Measurements from ENCODE around the gene CAPN14. TPM values are rescaled to one million over a fixed set of nuclear protein-coding genes. Genes with fewer than 3 reads are reported as not detected.

Gene CAPN14
- total RNA-seq, 2 donors from 2014 or later, result 0.16 to 0.22 TPM

DNA sequence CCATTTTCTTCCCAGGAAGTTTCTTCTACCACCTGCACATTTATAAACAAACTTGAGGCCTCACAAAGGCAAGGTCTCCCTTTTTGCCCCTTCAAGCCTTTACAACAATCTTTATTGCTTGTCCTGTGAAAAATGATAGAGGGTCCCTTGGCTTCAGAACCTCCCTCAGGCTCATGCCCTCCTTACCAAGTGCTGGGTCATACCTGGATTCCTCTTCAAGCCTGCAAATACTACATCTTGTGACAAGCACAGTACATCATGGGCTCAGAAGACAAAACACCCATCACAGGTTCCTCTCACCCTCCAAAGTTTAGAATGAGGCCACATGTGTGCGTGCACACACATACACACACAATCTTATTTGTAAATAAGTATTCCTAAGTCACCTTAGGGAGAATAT lies 9.1 kb downstream of the CAPN14 start:
- Histone ChIP-seq H3K4me3 (no peak overlapping the region), H3K4me1 (no peaks in the 10 kb centered on the region), H3K27ac (no peak overlapping the region), H3K27me3 (no peaks in the 10 kb centered on the region), H3K9me3 (no peaks in the 10 kb centered on the region), H3K36me3 (no peaks in the 10 kb centered on the region)
- no peak for DNase-seq (ENCODE audit: low spot score)
- TF ChIP-seq, protein P1, sequence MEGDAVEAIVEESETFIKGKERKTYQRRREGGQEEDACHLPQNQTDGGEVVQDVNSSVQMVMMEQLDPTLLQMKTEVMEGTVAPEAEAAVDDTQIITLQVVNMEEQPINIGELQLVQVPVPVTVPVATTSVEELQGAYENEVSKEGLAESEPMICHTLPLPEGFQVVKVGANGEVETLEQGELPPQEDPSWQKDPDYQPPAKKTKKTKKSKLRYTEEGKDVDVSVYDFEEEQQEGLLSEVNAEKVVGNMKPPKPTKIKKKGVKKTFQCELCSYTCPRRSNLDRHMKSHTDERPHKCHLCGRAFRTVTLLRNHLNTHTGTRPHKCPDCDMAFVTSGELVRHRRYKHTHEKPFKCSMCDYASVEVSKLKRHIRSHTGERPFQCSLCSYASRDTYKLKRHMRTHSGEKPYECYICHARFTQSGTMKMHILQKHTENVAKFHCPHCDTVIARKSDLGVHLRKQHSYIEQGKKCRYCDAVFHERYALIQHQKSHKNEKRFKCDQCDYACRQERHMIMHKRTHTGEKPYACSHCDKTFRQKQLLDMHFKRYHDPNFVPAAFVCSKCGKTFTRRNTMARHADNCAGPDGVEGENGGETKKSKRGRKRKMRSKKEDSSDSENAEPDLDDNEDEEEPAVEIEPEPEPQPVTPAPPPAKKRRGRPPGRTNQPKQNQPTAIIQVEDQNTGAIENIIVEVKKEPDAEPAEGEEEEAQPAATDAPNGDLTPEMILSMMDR (IDR thresholded peaks at IDR 0.05), result no peak

GRCh38 chr2:31207790-31208189 lies 9.5 kb downstream of the CAPN14 start:
- no peaks in the 10 kb centered on the region for H3K4me1 ChIP-seq
- TF ChIP-seq, protein P1 (IDR thresholded peaks at IDR 0.05), result no peak
- no peaks in the 10 kb centered on the region for H3K9me3 ChIP-seq
- no peaks in the 10 kb centered on the region for H3K36me3 ChIP-seq
- no peak overlapping the region for H3K4me3 ChIP-seq
- DNase-seq (ENCODE audit: low spot score), result no peak
- H3K27ac ChIP-seq, result no peak overlapping the region
- no peaks in the 10 kb centered on the region for H3K27me3 ChIP-seq

DNA sequence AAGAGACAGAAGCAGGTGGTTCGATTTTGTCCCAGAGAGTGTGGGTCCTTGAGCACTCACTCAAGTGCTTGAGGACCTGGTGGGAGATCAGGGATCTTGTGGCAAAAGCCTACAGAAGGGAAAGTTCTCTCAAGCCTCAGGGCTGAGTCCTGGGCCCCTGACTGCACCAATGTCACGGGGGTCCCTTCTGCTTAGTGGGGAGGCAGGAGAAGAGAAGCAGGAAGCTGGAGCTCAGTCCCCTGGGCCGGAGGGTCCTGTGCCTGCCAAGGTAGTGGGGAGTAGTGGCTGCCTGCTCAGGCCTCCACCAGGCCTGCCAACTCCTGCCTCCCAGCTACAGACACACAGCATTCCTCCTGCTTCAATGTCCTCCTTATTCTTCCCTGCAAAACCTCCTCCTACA lies 11.7 kb downstream of the CAPN14 start:
- DNase-seq (ENCODE audit: low spot score), result no peak
- Histone ChIP-seq H3K4me3 (no peak overlapping the region), H3K4me1 (no peaks in the 10 kb centered on the region), H3K36me3 (no peaks in the 10 kb centered on the region), H3K27ac (no peak overlapping the region), H3K27me3 (no peaks in the 10 kb centered on the region), H3K9me3 (no peaks in the 10 kb centered on the region)
- TF ChIP-seq, protein P1 (IDR thresholded peaks at IDR 0.05), result no peak

GRCh38 chr2:31205186-31205585 lies 12.1 kb downstream of the CAPN14 start:
- H3K9me3 ChIP-seq, result no peaks in the 10 kb centered on the region
- H3K4me1 ChIP-seq, result no peaks in the 10 kb centered on the region
- no peaks in the 10 kb centered on the region for H3K36me3 ChIP-seq
- TF ChIP-seq, protein P1 (IDR thresholded peaks at IDR 0.05), result no peak
- DNase-seq (ENCODE audit: low spot score), result no peak
- no peak overlapping the region for H3K27ac ChIP-seq
- H3K27me3 ChIP-seq, result no peaks in the 10 kb centered on the region
- no peak overlapping the region for H3K4me3 ChIP-seq

DNA sequence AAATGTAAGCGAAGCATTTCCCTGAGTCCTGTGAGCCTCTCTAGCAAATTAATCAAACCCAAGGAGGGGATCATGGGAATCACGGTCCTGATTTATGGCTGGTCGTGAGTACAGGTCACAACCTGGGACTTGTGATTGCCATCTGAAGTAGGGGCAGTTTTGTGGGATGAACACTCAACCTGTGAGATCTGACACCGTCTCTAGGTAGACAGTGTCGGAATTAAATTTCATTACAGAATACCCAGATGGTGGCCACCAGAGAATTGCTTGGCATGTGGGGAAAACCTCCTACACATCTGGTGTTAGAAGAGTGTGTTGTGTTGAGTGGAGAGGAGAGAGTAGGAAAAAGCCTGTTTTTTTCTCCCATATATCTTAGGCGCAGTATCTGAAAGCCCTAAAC lies 12.5 kb downstream of the CAPN14 start:
- no peaks in the 10 kb centered on the region for H3K9me3 ChIP-seq
- no peak overlapping the region for H3K4me3 ChIP-seq
- H3K4me1 ChIP-seq, result no peaks in the 10 kb centered on the region
- H3K27me3 ChIP-seq, result no peaks in the 10 kb centered on the region
- no peak overlapping the region for H3K27ac ChIP-seq
- DNase-seq (ENCODE audit: low spot score), result no peak
- H3K36me3 ChIP-seq, result no peaks in the 10 kb centered on the region
- TF ChIP-seq, protein P1 (IDR thresholded peaks at IDR 0.05), result no peak

- Histone ChIP-seq H3K4me3 (no peak overlapping the region), H3K4me1 (no peaks in the 10 kb centered on the region), H3K9me3 (no peaks in the 10 kb centered on the region), H3K27ac (no peak overlapping the region), H3K27me3 (no peaks in the 10 kb centered on the region), H3K36me3 (no peaks in the 10 kb centered on the region)
- no peak for DNase-seq (ENCODE audit: low spot score)
- TF ChIP-seq, protein P1 (IDR thresholded peaks at IDR 0.05), result no peak
Observed at GRCh38 chr2:31203916-31204315, 13.4 kb downstream of the CAPN14 start.
